ENCODE measurements around the gene ANKS1A.

The ANKS1A gene

DNA sequence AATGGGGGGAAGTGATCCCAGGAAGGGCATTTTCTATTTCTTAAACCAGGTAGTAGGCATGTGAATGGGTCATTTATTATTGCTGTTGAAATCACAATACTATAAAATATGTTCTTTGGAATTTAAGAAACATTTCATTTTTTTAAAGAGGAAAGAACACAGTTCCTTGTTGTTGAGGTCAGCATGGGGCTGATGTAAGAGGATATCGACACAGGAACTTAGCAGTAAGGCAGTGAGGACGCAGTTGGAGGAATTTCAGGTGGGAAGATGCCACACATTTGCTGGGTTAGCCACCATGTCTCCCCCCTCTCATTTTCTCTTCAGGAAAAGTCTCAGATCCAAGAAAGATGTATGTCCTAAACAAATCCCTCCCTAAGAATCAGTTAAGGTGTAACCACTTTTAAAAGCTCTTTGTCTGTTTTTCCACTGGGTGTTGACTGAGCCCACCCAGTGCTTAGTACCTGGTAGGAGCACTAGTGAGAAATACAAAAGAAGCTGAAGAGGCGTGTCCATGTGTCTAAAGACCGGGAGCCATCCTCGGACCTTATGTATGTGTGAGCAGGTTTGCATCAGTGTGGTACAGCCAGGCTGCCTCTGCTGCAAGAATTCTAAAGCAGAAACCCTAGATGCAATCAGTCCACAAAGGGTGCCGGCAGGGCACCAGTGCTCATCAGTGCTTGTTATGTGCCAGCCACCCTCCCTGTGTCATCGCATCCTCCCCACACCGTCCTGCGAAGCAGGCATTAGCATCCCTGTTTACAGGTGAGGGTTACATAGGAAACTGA lies 153.2 kb downstream of the ANKS1A start:
- DNase-seq (ENCODE audit: low spot score), result no peak
- no peak for ATAC-seq (ENCODE audit: low read depth)
- H3K27me3 ChIP-seq (ENCODE audit: insufficient read depth, poor library complexity, severe bottlenecking), result no peaks in the 10 kb centered on the region
- H3K4me3 ChIP-seq (ENCODE audit: severe bottlenecking), result no peak overlapping the region
- 0 out of 2 replicates have a peak, but pooled peaks cover 10% of the 10 kb centered on the region for H3K36me3 ChIP-seq (ENCODE audit: low read depth)
- no peaks in the 10 kb centered on the region for H3K9me3 ChIP-seq (ENCODE audit: severe bottlenecking)
- peaks cover 8% of the 10 kb centered on the region for H3K4me1 ChIP-seq (ENCODE audit: insufficient read depth, poor library complexity, severe bottlenecking)
- no peak overlapping the region for H3K27ac ChIP-seq (ENCODE audit: poor library complexity, severe bottlenecking)
- TF ChIP-seq, protein P1, sequence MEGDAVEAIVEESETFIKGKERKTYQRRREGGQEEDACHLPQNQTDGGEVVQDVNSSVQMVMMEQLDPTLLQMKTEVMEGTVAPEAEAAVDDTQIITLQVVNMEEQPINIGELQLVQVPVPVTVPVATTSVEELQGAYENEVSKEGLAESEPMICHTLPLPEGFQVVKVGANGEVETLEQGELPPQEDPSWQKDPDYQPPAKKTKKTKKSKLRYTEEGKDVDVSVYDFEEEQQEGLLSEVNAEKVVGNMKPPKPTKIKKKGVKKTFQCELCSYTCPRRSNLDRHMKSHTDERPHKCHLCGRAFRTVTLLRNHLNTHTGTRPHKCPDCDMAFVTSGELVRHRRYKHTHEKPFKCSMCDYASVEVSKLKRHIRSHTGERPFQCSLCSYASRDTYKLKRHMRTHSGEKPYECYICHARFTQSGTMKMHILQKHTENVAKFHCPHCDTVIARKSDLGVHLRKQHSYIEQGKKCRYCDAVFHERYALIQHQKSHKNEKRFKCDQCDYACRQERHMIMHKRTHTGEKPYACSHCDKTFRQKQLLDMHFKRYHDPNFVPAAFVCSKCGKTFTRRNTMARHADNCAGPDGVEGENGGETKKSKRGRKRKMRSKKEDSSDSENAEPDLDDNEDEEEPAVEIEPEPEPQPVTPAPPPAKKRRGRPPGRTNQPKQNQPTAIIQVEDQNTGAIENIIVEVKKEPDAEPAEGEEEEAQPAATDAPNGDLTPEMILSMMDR (IDR thresholded peaks at IDR 0.05; ENCODE audit: poor library complexity, severe bottlenecking), result no peak

DNA sequence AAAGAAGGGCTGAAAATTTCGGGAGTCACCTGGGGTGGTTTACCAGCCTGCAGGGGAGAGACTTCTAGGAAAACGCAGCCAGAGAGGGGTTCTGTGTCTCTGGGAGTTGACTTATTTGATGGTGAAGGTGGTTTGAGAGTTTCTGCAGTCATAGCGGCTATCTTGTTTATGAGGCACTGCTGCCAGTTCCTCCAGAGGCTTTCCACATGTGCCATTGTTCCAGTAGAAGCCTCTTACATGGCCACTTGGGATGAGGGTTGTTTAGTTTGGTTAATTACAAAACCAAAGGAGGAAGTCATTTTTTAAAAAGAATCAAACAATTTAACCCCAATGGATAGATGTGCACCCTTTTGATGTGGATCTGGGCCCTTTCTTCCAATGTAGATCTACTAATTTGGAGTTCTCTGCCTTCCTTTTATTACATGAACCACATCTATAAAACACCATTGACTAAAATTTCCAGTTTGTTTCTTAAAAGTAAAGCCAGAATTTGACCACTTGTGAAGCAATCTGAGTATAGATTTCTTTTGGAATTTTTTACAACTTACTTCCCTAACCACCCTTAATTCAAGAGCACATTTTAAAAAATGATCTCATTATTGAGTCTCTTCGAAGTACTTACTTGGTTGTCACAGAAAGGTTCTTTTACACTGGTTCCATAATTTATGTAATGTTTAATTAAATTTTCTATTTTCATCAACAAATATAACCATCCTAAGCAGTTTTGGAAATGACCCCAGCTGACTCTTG lies 154.5 kb downstream of the ANKS1A start:
- ATAC-seq (ENCODE audit: low read depth) (no peak), DNase-seq (ENCODE audit: low spot score) (no peak)
- TF ChIP-seq, protein P1 (IDR thresholded peaks at IDR 0.05; ENCODE audit: poor library complexity, severe bottlenecking), result no peak
- no peaks in the 10 kb centered on the region for H3K9me3 ChIP-seq (ENCODE audit: severe bottlenecking)
- peaks cover 8% of the 10 kb centered on the region for H3K4me1 ChIP-seq (ENCODE audit: insufficient read depth, poor library complexity, severe bottlenecking)
- no peak overlapping the region for H3K4me3 ChIP-seq (ENCODE audit: severe bottlenecking)
- no peak overlapping the region for H3K27ac ChIP-seq (ENCODE audit: poor library complexity, severe bottlenecking)
- no peaks in the 10 kb centered on the region for H3K27me3 ChIP-seq (ENCODE audit: insufficient read depth, poor library complexity, severe bottlenecking)
- H3K36me3 ChIP-seq (ENCODE audit: low read depth), result 0 out of 2 replicates have a peak, but pooled peaks cover 5% of the 10 kb centered on the region

DNA sequence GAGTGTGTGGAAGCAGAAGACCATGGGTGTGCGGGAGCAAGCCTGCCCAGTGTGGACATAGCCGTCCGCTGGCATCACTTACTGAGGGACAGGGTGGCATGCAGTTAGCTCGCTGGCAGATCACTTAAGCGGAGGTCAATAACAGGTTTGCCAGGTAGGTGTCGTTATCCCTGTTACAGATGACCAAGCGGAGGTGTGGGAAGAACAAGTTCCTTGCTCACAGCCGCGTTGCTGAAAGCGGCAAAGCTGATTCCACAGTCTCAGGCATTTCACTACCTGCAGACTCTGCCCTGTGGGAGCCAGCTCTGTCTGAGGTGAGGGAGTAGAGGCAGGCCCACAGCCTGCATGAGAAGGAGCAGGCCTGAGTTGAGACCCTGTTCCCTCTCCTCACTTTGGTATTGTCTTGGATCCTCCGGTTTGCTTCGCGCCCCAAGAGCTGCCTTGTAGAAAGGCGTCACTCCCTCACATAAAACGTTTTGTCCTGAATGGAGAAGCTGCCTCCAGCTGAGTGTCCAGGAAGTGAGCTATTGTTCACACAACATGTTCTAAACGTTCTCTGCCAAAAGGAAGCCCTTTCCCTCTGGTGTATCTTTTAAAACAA lies 155.2 kb downstream of the ANKS1A start:
- peaks cover 8% of the 10 kb centered on the region for H3K4me1 ChIP-seq (ENCODE audit: insufficient read depth, poor library complexity, severe bottlenecking)
- TF ChIP-seq, protein P1 (IDR thresholded peaks at IDR 0.05; ENCODE audit: poor library complexity, severe bottlenecking), result no peak
- H3K27ac ChIP-seq (ENCODE audit: poor library complexity, severe bottlenecking), result no peak overlapping the region
- H3K27me3 ChIP-seq (ENCODE audit: insufficient read depth, poor library complexity, severe bottlenecking), result no peaks in the 10 kb centered on the region
- ATAC-seq (ENCODE audit: low read depth) (0 out of 3 replicates have a peak, but pooled peaks have one; percentile 33), DNase-seq (ENCODE audit: low spot score) (no peak)
- H3K4me3 ChIP-seq (ENCODE audit: severe bottlenecking), result no peak overlapping the region
- H3K36me3 ChIP-seq (ENCODE audit: low read depth), result 0 out of 2 replicates have a peak, but pooled peaks cover 2% of the 10 kb centered on the region
- H3K9me3 ChIP-seq (ENCODE audit: severe bottlenecking), result no peaks in the 10 kb centered on the region

DNA sequence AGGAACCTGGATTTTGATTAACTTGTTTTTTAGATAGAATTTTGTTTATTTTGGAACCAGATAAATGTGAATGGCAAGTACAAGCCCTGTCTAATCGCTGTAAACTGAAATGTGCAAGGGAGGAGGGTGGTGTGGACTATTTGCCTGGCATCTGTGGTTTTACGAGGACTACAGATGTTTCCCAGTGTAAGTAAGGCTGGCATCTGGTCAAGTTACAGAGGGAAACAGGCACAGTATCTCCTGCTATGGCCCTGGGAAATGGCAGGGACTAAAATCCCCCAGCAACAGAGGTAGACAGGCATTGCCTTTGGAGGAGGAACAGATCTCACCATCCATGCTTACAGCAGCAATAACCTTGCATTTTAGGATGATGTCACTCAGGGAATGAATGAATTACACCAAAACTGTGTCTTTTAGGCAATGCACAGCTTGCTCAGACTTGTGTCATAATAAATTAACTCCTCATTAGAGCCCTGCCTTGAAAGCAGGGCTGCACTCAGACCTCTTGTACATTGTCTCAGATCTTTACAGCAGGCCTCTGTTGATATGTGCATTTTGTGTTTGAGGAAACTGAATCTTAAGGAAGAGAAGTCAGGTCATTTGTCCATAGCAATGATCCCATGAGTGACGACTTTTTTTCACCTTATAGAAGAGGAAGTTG lies 155.8 kb downstream of the ANKS1A start:
- no peak for DNase-seq (ENCODE audit: low spot score)
- Histone ChIP-seq H3K9me3 (ENCODE audit: severe bottlenecking) (no peaks in the 10 kb centered on the region), H3K27ac (ENCODE audit: poor library complexity, severe bottlenecking) (no peak overlapping the region), H3K27me3 (ENCODE audit: insufficient read depth, poor library complexity, severe bottlenecking) (no peaks in the 10 kb centered on the region), H3K4me1 (ENCODE audit: insufficient read depth, poor library complexity, severe bottlenecking) (peaks cover 8% of the 10 kb centered on the region), H3K4me3 (ENCODE audit: severe bottlenecking) (no peak overlapping the region), H3K36me3 (ENCODE audit: low read depth) (0 out of 2 replicates have a peak, but pooled peaks cover 2% of the 10 kb centered on the region)
- TF ChIP-seq, protein P1 (IDR thresholded peaks at IDR 0.05; ENCODE audit: poor library complexity, severe bottlenecking), result no peak
- no peak for ATAC-seq (ENCODE audit: low read depth)
